NCI-H2107 treated with DMSO at 0.1 percent for 48 hours (cell line): ENCODE measurements around the gene ACTL7B.
A peak's percentile ranks its signal among the peaks of the same experiment; 100 is the strongest.
"Not testable (repeated sequence)": the region's sequence is repeated elsewhere in the genome, so short reads cannot be mapped to it uniquely, and the experiment has no call there.

Source experiments
- DNase-seq: peaks from one replicate; lab custom pipeline; 2025; ENCODE audit not compliant: unreplicated experiment; lab: John Stamatoyannopoulos, UW

The ACTL7B gene, protein sequence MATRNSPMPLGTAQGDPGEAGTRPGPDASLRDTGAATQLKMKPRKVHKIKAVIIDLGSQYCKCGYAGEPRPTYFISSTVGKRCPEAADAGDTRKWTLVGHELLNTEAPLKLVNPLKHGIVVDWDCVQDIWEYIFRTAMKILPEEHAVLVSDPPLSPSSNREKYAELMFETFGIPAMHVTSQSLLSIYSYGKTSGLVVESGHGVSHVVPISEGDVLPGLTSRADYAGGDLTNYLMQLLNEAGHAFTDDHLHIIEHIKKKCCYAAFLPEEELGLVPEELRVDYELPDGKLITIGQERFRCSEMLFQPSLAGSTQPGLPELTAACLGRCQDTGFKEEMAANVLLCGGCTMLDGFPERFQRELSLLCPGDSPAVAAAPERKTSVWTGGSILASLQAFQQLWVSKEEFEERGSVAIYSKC

DNA sequence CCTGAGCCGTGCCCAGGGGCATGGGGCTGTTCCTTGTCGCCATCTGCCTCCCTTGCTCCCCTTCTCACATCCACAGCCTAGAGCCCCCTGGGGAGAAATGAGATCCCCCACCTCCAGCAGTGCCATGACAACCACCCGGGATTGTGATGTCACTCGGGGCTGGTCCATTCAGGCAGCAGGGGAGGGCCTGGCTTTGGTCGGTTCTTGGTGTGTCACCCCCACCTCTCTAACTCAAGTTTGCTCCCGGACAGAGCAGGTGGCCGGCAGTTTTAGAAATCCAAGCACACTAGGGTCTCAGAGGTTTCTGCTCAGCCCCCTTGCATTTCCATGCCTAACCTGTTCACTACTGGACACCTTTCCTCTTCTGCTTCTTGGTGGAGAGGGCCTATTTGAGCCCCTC is at the start of gene ACTL7B:
Gene ACTL7B (minus strand): TSS at position 99 of the 400 bp plus-strand sequence. CDS start 56 bp downstream, at position 43.
- DNase-seq: no peak

DNA sequence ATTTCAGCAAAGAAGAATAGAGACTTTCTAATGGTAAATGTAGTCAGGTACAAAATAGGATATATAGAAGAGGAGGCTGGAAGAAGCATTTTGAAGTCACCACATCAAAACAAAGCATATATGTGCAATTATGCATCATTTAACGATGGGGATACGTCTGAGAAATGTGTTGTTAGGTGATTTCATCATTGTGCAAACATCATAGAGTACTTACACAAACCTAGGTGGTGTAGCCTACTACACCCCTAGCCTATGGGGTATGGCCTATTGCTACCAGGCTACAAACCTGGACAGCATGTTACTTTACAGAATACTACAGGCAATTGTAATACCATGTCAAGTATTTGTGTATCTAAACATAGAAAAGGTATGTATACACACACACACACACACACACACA is 49.7 kb upstream of the ACTL7B start:
- DNase-seq: no peak

DNA sequence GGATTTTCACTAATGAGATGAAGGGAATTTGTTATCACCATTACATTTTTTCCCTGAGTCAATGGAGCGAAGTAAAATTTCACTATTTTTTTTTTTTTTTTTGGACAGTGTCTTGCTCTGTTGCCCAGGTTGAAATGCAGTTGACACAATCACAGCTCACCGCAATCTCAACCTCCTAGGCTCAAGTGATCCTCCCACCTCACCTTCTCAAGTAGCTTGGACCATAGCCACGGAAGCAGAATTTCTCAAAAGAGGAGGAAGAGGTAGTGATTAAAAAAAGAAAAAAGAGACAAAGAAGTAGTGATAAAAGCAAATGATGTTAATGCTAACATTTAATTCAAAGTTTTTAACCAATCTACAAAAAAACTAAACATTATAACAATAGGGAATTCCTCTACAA is 48.4 kb upstream of the ACTL7B start:
- no peak for DNase-seq

DNA sequence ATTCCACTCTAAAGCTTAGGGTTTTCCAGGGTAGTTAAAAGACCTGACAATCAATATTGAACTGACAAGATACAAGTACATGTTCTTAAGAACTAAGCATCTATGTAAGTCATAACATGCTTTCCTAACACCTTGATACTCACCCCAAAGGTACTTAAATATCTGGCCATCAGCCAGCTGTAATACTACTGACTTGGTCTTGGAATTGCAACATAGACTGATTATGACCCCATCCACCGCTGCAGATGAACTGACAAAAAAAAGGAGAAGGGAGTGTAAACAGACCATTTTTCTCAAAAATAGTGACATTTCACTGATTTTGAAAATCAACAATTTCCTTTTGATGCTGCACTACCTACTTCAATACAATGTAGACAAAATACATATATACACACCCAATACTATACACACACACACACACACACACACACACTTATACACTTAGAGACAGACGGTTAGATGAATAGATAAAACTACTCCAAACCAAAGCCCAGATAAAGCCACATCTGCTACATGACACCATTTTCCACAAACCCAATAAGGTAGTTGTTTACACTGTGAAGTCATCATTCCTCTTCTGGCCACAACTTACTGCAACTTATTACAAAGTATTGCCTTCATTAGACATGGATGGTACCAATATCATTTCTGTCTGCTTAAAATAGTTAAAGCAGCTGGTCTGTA is 47.8 kb upstream of the ACTL7B start:
- DNase-seq: no peak

DNA sequence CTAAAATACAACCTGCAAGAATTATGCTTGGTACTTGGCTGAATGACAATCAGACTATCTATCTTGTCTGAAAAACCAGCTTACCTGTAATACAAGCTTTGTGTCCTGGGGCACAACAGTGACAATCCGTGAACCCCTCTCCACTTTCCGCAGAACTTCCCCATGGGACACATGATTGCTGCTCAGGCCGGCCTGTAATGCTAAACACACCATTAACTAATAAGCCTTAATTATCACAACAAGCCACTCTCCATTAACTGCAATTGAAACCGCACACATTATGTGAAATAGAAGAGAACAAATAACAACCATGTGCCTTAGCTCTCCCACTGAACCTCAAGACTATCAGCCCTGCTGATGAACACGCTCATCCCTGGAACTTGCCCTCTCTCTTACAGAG is 44.4 kb upstream of the ACTL7B start:
- DNase-seq: no peak

DNA sequence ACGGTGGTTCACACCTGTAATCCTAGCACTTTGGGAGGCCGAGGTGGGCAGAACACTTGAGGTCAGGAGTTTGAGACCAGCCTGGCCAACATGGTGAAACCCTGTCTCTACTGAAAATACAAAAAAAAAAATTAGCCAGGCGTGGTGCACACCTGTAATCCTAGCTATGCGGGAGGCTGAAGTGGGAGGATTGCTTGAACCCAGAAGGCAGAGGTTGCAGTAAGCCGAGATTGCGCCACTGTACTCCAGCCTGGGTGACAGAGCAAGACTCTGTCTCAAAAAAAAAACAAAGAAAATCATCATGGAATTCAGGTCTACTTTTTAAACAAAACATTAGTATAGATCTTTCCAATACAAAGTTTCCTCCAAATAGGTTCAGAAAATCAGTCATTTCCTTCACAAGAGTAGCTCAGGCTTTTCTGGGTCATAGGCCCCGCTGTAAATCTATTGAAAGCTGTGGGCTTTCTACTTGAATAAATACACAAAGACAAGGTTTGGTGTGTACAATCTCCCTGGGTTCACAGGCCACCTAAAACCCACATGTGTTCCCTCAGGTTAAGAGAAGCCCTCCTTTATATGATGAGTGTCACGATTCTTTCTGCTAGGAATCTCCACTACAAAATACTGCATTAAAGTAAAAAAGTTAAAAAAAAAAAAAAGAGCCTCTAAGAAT is 43.4 kb upstream of the ACTL7B start:
- not testable (repeated sequence) for DNase-seq

DNA sequence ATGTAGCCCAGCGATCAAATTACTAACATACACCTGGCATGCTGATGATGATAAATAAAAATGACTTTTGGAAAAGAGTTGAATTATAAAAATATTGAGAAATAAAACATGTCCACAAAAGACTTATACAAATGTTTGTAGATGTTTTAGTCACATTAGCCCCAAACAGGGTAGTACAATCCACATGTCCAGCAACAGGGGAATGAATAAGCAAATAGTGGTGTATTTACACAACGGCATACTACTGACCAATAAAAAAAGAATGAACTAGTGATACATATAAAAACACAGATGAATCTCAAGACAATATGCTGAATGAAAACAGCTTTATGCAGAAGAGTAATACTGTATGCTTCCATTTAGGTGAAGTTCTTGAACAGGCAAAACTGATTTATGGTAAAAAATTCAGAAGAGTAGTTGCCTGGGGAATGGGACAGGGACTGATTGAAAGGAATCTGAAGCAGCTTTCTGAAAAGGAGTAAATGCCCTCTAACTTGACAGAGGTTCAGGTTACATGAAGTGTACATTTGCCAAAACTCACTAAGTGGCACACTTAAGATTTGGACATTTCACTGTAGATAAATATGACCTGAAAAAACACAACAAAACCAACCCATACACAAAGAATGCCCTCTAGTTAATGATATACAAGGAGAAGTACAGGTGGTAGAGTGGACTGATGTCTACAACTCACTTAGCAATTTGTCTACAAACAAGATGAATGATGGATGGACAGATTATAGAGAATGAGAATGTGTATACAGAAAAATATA is 41.7 kb upstream of the ACTL7B start:
- DNase-seq: no peak

DNA sequence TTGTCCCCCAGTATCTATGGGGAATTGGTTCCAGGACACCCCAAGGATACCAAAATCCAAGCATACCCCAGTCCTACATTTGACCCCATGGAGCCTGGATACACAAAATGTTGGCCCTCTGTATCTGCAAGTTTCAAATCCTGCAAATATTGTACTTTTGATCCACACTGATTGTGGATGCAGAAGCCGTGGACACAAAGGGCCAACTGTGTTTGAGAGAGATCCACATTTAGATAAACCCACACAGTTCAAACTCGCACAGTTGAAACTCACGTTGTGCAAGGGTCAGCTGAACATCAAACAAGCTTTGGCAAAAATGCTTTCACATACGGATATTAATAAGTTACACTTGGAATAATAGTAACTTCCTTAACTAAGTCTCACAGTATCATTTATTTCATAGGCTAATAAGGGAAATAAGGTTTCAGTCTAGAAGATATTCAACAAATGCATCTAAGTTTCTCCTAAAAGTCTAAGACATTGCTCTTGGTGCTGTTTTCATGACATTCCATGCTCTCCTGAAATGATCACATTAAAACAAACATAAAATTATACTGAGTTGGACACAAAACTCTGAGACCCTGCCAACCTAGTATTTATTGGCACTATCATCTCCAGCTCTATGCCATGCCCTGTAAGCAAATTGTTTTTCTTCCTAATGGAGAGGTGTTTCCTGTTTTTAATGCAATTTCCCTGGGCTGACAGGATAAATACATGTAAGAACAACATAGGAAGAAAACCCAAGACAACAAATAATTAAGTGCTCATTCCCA is 38.6 kb upstream of the ACTL7B start:
- DNase-seq: no peak

DNA sequence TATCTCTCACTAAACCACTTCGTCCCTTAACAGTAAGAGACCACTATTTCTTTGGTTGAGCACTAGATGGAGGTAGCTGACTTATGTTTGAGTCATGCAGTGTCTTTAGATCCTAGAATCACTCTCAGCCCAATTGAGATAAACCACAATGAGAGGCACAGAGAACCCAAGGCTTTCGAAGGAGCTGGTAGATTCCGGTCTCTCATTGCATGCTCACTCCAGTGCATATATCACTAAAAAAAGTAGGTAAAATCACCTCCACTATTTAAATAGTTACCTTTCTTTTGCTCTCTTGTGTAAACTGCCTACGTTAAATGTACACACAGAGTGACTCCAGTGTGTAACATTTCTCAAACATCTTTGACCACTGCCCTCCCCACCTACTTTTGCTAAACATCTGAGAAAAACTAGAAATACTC is 33.9 kb upstream of the ACTL7B start:
- peak; percentile 10 for DNase-seq

DNA sequence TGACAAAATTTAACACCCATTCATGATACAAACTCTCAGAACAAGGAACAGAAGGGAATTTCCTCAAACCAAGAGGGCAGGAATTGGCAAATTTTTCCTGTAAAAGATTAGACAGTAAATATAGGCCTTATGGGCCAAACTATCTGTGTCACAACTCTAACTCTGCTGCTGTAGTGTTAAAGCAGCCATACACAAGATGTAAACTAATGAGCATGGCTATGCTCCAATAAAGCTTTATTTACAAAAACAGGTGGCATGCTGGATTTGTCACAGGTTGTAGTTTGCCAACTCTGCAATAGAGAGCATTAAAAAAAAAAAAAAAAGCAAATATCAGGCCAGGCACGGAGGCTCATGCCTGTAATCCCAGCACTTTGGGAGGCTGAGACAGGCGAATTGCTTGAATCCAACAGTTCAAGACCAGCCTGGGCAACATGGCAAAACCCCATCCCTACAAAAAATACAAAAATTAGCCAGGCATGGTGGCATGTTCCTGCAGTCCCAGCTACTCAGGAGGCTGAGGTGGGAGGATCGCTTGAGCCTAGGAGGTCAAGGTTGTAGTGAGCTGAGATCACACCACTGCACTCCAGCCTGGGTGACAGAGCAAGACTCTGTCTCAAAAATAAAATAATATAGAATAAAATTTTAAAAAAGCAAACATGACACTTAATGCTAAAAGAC is 30.9 kb upstream of the ACTL7B start:
- DNase-seq: not testable (repeated sequence)

DNA sequence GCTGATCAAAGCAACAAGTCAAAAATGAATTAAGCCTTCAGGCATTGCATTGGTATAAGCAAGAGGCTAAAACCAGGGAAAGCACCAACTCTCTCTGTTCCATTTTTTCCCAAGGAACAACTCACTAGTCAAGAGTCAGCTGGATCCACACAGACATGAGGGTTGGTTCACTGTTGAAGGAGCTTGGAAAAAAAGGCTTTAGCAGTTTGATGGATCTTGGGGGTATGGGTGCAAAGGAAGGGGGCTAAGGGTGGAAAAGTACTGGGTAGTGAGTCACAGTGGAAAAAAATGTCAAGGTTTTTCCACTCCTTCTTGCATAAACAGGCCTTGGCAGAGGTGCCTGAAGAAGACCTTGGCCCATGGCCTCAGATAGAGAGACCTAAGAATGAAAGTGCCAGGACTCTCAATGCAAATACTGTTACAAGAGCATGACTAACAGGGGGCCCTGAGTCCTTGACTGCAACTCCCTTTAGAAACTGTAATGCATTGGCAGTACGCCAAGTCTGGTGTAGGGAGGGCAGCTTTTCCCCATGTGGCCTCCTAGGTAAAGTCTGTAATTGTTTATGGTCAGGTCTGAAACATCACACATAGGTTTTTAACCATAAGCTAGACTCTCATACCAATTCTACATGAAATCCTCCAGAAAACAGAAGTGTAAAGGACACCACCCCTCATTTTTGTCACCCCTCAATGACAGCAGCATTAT is 30.0 kb upstream of the ACTL7B start:
- peak; percentile 45 for DNase-seq

DNA sequence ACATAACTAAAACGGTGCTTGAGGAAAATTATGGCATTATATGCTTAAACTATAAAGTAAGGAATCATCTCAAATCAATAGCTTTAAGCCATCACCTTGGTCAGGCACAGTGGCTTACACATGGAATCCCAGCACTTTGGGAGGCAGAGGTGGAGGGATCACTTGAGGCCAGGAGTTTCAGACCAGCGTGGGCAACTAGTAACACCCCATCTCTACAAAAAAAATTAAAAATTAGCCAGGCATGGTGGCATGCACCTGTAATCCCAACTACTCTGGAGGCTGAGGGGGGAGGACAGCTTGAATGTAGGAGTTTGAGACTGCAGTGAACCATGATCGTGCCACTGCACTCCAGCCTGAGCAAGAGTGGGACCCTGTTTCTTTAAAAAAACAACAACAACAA is 28.9 kb upstream of the ACTL7B start:
- no peak for DNase-seq

DNA sequence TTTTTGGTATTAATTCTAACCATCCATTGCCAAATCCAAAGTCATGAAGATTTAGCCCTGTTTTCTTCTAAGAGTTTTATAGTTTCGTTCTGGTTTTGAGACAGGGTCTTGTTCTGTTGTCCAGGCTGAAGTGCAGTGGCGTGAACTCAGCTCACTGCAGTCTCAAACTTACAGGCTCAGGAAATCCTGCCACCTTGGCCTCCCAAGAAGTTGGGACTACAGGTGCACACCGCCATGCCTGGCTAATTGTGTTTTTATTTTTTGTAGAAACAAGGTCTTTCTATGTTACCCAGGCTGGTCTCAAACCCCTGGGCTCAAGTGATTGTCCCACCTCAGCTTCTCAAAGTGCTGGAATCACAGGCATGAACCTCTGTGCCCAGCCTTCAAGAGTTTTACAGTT is 27.3 kb upstream of the ACTL7B start:
- DNase-seq: no peak

DNA sequence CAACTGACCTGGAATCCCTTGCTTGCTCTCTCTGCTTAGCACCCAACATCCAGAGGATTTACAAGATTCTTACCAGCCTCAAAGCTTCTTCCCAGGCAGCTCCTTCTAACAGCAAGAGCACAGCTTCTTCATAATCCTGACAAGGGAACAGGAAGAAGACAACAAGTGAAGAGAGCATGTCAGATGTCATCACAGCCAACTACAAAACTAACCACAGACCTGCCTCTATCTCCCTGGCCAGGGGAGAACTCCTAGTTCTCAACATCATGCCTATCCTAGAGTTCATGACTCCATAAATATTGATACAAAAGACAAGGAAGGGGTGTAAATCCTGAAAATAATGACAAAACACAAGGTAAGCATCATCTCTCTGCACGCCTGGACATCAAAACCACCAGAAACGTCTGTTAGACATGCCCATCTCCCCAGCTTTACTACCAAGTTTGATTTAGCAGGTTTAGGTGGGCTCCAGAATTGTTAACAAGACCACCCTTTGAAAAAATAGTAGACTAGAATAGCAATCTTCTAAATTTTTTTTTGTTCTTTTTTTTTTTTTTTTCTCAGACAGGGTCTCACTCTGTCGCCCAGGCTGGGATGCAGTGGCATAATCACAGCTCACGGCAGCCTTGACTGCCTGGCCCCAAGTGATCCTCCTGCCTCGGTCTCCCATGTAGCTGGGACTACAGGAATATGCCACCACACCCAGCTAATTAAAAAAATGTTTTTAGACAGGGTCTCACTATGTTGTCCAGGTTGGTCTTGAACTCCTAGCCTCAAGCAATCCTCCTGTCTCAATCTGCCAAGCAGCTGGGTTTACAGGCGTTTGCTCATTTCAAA is 26.5 kb upstream of the ACTL7B start:
- no peak for DNase-seq

DNA sequence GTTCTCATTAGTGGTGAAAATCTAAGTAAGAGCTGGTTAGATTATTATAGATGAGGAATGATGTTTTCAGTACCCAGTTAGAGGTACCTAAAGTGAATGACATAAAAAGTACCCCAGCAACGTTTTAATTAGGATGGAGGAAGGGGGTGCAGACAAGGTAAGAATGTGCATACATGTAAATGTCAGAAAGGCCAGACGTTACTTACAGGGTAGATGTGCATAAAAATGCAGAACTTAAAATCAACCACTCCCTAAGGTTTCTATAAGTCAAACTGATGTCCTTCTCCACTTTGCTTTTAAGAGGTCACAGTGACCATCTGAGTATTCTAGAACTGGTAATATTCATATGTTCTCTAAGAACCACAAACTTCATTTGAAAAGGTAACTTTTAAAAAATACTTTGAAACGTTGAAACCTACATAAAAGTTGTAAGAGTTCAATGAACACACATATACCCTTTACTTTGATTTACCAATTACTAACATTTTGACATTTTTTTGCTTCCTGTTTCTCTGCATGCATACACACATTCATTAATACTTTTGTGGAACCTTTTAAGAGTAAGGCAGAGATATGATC is 25.0 kb upstream of the ACTL7B start:
- no peak for DNase-seq

DNA sequence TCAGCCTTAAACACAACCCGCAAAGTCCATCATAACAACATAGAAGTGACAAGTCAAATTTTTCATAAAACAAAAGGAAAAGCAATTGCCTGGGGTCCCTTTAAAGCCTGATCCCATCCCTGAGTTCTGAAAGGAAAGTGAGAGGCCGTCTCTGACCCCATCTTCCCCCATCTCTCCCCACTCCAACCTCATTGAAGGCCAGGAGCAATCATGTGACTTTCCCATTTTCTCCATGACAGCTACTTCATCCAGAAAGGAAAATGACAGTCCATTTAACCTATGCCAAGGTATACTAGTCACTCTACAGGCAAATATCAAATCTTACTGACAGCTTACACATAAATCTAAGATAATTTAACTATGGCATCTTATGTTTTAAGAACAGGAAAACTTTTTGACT is 21.7 kb upstream of the ACTL7B start:
- DNase-seq: no peak

DNA sequence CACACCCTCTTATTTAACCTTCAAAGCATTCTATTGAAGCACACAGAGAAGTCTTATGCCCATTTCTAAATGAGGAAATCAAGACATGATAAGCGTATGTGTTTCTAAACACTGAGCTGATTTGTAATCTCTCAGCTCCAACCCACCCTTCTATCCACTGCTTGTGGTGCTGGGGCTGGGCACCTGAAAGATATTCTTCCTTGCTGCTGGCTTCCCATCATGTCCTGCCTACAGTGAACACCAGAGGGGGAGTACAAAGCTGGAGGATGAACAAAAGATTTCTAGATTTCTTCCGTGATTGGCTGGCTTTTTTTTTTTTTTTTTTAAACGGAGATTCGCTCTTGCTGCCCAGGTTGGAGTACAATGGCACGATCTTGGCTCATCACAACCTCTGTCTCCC is 20.6 kb upstream of the ACTL7B start:
- DNase-seq: no peak
